ENCODE data around the gene BTBD9.

- TF ChIP-seq, protein P1, sequence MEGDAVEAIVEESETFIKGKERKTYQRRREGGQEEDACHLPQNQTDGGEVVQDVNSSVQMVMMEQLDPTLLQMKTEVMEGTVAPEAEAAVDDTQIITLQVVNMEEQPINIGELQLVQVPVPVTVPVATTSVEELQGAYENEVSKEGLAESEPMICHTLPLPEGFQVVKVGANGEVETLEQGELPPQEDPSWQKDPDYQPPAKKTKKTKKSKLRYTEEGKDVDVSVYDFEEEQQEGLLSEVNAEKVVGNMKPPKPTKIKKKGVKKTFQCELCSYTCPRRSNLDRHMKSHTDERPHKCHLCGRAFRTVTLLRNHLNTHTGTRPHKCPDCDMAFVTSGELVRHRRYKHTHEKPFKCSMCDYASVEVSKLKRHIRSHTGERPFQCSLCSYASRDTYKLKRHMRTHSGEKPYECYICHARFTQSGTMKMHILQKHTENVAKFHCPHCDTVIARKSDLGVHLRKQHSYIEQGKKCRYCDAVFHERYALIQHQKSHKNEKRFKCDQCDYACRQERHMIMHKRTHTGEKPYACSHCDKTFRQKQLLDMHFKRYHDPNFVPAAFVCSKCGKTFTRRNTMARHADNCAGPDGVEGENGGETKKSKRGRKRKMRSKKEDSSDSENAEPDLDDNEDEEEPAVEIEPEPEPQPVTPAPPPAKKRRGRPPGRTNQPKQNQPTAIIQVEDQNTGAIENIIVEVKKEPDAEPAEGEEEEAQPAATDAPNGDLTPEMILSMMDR (IDR thresholded peaks at IDR 0.05) = no peak
- no peak for TF ChIP-seq POLR2AphosphoS5 (IDR thresholded peaks at IDR 0.05; ENCODE audit: insufficient read depth in 1 of 2, low read depth in 1 of 2)
- no peak for TF ChIP-seq POLR2A (IDR thresholded peaks at IDR 0.05)
Measured at GRCh38 chr6:38580030-38580429, 59.7 kb downstream of the BTBD9 start.

Measured in vagina (tissue), 2 donors.